ENCODE results near the gene C4orf17. TPM values are rescaled to one million over a fixed set of nuclear protein-coding genes. Genes with fewer than 3 reads are reported as not detected.

The C4orf17 gene
- total RNA-seq, 4 donors from 2014 or later: not detected

- intact Hi-C loops (cut with DNase I; ENCODE audit: low total_unique reads): no loop called here
- TF ChIP-seq CTCF (IDR thresholded peaks at IDR 0.05): no peak
- TF ChIP-seq POLR2A (IDR thresholded peaks at IDR 0.05): no peak
- no peak for DNase-seq (ENCODE audit: low spot score in 2 of 2)
- H3K4me3 ChIP-seq (ENCODE audit: low read depth, poor library complexity, severe bottlenecking): no peak overlapping the region
- 55 to 61% methylated on average over 4 of the region's 4 CpGs for WGBS, 2 donors
Measured at GRCh38 chr4:99490286-99490685, 20.5 kb upstream of the C4orf17 start.

- DNase-seq (ENCODE audit: low spot score in 2 of 2): no peak
- intact Hi-C loops (cut with DNase I; ENCODE audit: low total_unique reads): no loop called here
- TF ChIP-seq CTCF (IDR thresholded peaks at IDR 0.05) (no peak), POLR2A (IDR thresholded peaks at IDR 0.05) (no peak)
- no peak overlapping the region for H3K4me3 ChIP-seq (ENCODE audit: low read depth, poor library complexity, severe bottlenecking)
- WGBS, 2 donors: 54 to 58% methylated on average over 3 of the region's 3 CpGs
Measured at GRCh38 chr4:99504804-99505502, 5.9 kb upstream of the C4orf17 start.

GRCh38 chr4:99506781-99507180 lies 4.0 kb upstream of the C4orf17 start:
- WGBS, 2 donors: 29 to 41% methylated on average over 2 of the region's 2 CpGs
- intact Hi-C loops (cut with DNase I; ENCODE audit: low total_unique reads): no loop called here
- no peak for TF ChIP-seq POLR2A (IDR thresholded peaks at IDR 0.05)
- no peak for TF ChIP-seq CTCF (IDR thresholded peaks at IDR 0.05)
- no peak overlapping the region for H3K4me3 ChIP-seq (ENCODE audit: low read depth, poor library complexity, severe bottlenecking)
- no peak for DNase-seq (ENCODE audit: low spot score in 2 of 2)

GRCh38 chr4:99507349-99507748 lies 3.5 kb upstream of the C4orf17 start:
- intact Hi-C loops (cut with DNase I; ENCODE audit: low total_unique reads): no loop called here
- WGBS, 2 donors: 65 to 67% methylated on average over 1 of the region's 1 CpG

GRCh38 chr4:99507762-99508161 lies 3.1 kb upstream of the C4orf17 start:
- TF ChIP-seq CTCF (IDR thresholded peaks at IDR 0.05) (no peak), POLR2A (IDR thresholded peaks at IDR 0.05) (no peak)
- DNase-seq (ENCODE audit: low spot score in 2 of 2): no peak
- intact Hi-C loops (cut with DNase I; ENCODE audit: low total_unique reads): no loop called here
- no peak overlapping the region for H3K4me3 ChIP-seq (ENCODE audit: low read depth, poor library complexity, severe bottlenecking)

More at GRCh38 chr4:99507349-99507748, 3.5 kb upstream of the C4orf17 start:
- no peak overlapping the region for H3K4me3 ChIP-seq (ENCODE audit: low read depth, poor library complexity, severe bottlenecking)
- no peak for DNase-seq (ENCODE audit: low spot score in 2 of 2)
- no peak for TF ChIP-seq POLR2A (IDR thresholded peaks at IDR 0.05)
- TF ChIP-seq CTCF (IDR thresholded peaks at IDR 0.05): no peak
